HG03103 (cell line): ENCODE results near the gene SERPINA5.
"Not testable (repeated sequence)": the region's sequence is repeated elsewhere in the genome, so short reads cannot be mapped to it uniquely, and the experiment has no call there.

Experiments
- ATAC-seq: cut with Tn5 transposase; IDR thresholded peaks from one replicate; pipeline ENCODE4 v1.9.1; 2021; ENCODE audit warnings: low read depth; ENCODE audit not compliant: unreplicated experiment

Gene SERPINA5

DNA sequence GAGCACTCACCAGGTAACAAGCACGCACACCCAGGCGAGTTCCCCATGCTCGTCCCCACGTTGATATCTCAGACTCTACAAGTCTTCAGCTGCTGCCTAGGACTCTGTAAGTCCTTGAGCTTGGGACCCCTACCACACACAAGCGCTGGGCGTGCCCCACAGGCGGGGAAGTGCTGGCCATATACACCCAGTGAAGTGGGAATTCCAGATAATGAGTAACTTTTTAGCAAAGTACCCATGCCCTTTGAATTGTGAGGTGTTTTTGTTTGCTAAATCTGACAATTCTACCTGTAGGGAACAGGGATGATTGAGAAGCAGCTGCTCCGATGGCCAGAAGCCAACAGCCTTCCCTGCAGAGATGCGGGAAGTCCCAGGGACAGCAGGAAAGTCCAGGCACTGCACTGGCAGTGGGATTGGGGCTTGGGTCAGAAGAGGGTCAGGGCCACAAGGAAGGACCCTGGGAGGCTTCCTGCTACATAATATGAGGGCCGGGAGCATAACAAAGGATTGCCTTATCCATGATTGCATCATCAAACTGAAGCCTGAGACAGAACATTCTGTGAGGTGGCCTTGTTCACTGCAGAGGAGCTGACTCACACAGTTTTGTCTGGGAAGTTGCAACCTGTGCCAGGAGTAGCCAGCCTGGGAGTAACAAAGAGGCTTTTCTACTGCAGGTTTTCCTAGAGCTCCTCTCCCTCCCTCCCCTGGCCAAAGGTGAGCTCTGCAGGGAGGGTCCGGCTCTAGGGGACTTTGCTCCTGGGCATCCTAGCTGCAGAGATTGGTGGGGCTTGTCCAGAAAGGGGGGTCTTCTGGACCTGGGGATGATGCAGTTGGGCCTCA is 17.8 kb downstream of the SERPINA5 start:
- ATAC-seq, result no peak

DNA sequence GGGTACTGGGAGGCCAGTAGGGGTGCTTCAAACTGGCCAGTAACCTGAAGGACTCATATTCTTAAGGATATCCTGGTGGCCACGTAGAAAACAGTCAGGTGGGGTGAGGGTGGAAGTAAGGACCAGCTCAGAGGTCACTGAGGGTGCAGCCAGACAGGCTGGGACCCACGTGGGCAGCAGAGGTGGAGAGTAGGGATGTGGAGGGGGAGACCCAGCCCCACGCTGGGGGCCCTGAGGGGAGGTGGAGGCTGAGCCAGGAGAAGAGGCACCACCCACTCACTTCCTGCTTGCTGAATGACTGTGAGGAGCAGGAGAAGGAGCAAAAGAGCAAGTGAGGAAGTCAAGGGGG is 18.4 kb downstream of the SERPINA5 start:
- ATAC-seq, result no peak

DNA sequence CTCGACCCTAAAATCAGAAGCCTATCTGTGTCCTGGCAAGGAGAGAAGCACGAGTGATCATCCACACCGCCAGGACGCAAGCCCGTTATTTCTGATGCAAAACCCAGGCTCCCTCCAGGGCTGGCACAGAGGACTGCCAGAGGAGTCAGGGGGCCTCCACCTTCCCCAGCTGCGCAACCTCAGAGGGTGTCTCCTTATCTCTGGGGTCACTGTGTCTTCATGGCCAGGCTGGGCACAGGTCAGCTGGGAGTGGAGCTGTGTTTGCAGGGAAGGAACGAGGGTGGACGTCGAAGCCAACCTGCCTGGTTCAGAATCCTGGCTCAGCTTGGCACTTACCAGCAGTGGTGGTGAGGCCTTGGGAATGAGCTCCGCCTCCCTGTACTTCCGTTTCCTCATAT is 18.9 kb downstream of the SERPINA5 start:
- ATAC-seq, result no peak

DNA sequence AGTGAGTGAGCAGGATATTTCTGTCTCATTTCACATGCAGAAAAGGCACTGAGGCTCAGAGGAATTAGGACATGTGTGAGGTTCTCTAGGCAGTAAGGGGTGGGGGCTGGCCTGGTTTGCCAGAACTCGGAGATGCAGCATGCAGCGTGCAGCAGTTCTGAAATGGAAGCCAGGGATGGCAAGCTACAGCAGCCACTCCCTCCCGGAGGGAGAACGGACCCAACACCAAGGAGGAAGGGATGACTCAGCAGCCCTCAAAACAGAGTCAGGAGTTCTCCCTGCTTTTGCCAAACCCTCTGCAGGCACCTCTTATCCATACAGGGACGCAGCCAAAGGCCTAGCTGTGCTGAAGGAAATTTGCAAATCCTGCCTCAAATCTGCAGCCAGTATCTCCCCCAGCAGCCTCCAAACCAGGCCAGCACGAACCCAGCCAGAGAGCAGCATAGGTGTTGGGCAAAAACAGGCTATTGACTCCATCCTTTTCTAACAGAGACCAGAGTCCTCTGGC is 20.7 kb downstream of the SERPINA5 start:
- ATAC-seq, result no peak

DNA sequence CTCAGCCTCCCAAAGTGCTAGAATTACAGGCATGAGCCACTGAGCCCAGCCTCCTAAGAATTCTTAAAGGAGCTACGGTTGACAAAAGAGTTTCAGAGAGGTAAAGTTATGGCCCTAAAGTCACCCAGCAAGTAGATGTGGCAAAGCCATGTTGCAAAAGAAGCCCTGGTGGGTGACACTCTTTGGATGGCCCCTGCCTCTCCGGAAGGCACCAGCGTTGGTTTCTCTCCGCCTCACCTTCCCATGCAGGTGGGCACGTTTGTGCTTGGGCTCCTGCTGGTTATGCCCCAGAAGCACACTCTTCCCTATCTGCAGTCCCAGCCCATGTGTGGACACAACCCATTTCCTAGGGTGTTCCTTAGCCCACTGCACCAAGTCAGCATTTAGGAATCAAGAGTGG is 21.5 kb downstream of the SERPINA5 start:
- no peak for ATAC-seq

DNA sequence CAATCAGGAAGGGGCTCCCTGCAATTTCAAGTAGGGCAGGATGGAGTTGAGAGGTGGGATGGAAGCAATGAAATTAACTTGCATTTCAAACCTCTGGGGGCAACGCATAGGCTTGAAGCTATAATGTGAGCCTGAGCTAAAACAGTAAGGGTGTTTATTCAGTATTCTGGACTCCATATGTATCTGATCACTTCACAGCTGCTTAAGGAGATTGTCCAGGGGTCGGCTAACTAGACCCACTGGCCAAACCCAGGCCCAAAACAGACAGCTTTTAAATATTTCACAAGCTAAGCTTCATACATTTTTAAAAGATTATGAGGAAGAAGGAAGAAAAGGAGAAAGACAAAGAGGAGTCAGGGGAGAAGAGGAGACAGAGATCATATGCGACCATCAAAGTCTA is 24.1 kb downstream of the SERPINA5 start:
- ATAC-seq, result no peak

DNA sequence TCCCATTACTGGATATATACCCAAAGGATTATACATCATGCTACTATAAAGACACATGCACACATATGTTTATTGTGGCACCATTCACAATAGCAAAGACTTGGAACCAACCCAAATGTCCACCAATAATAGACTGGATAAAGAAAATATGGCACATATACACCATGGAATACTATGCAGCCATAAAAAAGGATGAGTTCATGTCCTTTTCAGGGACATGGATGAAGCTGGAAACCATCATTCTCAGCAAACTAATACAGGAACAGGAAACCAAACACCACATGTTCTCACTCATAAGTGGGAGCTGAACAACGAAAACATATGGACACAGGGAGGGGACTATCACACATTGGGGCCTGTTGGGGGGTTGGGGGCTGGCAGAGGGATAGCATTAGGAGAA is 27.7 kb downstream of the SERPINA5 start:
- ATAC-seq, result not testable (repeated sequence)

DNA sequence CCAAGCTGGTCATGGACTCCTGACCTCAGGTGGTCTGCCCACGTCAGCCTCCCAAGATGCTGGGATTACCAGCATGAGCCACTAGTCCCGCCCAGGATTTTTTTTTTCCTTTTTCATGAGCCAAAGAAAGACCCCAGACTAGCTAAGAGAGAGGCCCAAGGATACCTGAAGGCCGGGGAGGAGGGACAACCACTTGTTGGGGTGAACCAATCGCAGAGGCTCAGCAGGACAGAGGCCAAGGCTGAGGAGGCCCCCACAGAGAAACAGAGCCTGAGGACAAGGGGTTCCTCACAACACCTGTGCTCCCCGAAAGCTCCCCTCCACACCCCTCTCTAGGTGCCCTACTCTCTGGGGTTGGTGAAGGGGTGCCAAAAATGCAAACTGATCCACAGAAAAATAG is 30.0 kb downstream of the SERPINA5 start:
- ATAC-seq, result no peak

DNA sequence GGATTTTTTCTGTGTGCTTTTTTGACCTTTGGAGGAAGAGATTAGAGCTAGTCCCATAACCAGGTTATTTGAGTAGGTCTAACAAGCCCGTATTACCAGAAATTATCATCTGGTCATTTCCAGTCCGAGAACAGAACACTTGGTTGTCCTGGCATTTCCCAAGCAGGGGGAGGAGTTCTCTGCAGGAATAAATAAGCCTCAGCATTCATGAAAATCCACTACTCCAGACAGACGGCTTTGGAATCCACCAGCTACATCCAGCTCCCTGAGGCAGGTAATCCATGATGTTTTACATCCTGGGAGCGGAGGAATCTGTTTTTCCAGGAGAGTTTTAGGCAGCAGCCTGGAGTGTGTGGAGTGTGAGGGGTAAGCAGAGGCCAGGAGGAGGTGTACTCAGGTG is 30.9 kb downstream of the SERPINA5 start, which contains the start of gene SERPINA3:
Gene SERPINA3 (plus strand): TSS at position 218 of the 400 bp plus-strand sequence. CDS start 2,051 bp downstream, outside the sequence.
- ATAC-seq, result no peak

DNA sequence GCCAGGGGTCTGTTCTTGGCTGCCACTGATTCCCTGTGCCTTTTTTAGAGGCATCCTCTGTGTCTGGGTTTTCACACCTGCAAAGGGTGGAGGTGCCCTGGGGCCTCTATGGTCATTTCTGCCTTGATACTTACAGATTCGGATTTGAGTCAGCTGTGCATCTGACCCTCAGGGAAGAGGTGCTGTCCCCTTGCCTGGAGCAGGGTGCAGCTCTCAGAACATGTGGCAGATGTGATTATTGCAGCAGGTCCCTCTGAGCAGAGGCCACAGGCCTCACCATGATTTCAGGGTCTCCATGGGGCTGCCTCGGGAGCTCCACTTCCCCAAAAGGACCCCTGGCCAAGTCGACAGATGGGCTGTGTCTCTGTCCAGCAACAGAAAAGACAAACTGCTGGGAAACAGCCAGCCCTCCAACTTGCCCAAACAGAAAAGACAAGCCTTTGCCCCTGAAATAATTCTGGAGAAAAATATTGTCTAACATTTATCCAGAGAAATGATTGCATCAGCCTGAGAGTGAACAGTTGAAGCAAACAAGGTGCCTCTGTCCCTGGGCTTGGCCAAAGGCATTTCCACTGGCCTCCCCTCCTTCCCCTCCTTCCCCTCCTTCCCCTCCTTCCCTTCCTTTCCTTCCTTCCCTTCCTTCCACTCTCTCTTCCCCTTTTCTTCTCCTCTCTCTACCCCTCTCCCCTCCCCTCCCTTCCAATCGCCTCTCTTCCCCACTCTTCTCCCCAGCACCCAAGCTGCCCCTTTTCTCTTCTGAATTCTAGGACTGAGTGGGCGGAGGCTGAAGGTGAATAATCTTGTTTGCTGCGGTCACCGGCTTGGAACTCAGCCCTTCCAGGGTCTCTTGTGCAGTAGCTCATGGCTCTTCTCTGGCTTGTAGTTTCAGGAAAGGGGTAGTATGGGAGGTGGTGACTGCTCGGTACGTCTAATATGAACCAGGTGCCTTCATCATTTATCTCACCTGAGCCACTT is 31.6 kb downstream of the SERPINA5 start:
- no peak for ATAC-seq

DNA sequence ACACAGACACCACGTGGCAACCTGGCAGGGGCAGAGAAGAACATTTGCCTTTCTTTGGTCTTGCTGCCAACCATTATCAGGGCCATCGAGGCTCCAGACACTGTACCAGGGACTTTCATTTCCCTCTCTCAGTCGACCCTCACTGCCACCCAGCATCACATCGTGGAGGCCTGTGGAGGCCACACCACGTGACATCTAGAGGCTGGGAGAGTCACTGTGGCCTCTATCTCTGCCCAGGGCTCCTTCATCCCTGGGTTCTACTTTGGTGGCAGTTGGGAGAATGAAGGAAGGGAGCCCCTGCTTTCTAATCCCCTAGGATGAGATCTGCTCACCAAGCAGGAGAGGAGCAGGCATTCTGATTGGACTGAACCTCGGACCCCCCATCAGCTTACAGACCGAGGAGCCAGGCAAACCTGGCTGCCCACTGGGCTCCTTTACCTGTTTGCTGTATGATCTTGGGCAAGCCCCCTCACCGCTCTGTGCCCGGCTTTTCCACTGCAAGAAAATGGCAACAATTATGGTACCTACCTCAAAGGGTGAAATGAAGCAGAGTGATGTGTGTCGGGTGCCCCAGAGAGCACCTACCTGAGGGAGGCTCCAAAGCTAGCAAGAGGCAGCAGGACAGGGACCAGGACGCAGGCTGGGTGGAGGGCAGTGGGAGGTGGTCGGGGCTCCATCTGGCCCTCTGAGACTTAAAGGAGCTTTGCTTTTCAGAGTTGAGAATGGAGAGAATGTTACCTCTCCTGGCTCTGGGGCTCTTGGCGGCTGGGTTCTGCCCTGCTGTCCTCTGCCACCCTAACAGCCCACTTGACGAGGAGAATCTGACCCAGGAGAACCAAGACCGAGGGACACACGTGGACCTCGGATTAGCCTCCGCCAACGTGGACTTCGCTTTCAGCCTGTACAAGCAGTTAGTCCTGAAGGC is 32.8 kb downstream of the SERPINA5 start:
- no peak for ATAC-seq

DNA sequence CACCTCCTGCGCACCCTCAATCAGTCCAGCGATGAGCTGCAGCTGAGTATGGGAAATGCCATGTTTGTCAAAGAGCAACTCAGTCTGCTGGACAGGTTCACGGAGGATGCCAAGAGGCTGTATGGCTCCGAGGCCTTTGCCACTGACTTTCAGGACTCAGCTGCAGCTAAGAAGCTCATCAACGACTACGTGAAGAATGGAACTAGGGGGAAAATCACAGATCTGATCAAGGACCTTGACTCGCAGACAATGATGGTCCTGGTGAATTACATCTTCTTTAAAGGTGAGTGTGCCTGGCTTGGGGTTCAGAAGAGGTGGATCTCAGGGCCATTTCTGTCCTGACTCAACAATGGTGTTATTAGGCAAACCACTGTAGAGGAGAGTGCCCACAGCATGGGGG is 33.6 kb downstream of the SERPINA5 start:
- no peak for ATAC-seq

DNA sequence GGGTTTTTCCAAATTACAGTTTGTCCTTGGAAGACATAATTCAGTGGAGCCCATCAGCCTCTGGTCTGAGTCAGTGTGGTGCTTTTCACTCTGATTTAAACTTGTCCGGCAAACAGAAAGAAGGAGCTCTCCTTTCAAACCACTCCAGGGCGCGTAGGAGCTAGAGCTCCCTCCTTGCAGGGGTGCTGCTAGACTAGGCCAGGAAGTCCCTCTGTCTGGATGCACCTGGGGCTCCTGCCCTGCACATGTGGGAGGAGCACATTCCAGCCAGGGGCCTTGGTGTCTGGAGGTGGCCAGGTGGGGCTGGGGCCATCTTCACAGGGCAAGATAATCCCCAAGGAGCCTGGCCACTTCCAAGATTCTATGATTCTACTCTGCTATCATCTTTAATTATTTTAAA is 34.0 kb downstream of the SERPINA5 start:
- no peak for ATAC-seq

DNA sequence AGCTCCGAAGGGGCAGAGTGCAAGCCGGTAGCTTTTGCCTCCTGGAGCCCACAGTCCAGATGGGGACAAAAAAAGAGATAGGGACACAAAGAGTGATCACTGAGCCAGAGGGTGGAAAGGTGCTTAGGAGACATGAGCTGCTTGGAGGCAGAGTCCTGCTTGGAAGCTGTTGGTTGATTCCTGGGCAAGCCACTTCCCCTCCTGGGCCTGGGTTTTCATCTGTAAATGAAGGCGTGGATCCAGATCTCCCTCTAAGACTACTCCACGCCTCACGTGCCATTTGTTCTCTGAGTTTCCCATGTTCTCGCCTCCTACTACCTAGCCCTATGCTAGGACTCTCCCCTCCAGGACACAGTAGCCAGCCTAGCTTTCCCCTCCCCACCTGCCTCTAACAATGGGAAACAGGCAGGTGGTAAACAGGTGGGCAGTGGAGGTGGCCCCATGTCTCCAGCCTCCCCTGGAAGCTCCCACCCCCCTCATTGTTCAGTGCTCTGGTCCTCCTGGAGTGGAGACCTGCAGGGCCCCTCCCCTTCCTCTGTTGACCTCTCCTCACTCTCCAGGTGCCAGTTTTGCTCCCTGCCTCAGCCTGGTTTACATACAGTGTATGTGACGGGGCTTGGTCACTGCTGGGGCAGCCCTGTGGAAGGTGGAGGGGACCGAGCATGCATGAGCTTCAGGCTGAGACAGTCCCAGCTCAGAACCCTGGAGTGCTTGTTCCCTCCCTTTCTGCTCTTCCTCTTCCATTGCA is 34.8 kb downstream of the SERPINA5 start:
- ATAC-seq, result no peak

DNA sequence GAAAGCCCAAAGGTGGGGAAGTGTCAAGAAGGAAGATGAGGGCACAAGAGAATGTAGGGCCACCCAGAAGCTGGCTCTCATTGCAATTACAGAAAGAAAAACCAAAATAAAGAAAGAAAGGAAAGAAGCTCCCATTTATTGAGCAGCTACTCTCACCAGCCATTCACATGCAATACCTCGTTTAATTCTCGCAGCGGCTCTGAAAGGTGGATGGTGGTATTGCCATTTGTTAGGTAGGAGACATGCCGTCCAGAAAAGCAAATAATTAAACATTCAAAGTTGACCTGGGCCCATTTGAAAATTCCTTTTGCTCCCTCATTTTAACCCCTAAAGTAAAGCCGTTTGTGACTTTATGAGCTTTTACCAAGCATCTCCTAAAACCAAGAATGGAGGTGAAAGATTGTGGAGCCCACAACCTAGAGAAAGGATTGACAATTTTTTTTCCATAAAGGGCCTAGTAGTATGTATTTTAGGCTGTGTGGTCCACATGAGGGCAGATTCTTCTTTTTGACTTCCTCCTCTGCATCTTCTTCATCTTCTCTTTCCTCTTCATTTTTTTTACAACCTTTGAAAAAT is 36.2 kb downstream of the SERPINA5 start:
- ATAC-seq, result no peak

DNA sequence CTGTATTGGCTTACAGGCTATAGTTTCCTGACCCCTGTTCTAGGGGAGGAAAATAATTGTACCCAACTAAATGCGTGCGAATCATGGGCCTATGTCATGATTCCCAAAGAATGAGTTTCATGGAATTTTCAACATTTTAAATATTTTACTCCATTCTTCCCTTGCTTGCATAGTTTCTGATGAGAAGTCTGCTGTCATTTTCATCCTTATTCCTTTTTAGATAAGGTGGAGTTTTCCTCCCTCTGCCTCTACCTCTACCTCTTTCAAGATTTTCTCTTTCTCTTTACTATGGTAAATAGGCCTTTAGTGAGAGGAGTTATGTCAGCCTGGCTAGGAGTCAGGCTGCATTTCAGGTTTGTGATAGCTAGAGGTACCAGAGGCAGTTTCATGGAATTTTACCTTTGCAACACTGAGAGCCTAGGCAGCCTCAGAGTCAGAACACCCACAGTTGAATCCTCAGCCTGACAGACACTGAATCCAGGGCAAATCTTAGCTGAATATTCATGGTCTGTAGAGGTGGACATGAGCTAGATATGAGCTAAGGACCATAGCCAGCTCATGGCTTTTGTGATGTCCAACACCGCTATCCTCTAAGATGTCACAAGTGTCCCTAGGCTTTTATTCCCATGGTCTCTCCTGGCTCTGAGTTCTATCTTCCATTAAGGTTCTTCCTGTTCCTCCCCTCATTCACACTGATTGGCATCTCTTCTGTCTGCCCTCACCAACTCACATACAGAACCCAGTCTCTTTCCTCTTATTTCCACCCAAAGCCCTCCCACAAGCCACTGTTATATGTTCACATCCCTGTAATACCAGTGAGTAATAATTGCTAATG is 37.0 kb downstream of the SERPINA5 start:
- ATAC-seq, result no peak

DNA sequence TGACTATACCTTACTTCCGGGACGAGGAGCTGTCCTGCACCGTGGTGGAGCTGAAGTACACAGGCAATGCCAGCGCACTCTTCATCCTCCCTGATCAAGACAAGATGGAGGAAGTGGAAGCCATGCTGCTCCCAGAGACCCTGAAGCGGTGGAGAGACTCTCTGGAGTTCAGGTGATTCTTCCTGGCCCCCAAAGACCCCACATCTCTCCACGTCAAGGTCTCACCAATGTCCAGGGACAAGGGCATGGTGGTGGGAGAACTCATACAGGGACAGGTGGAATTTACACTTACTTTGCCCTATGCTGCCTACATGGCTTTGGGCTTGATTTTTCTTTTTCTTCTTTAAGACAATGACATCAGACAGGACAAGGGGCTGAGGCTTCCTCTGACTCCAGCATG is 38.1 kb downstream of the SERPINA5 start:
- ATAC-seq, result no peak

DNA sequence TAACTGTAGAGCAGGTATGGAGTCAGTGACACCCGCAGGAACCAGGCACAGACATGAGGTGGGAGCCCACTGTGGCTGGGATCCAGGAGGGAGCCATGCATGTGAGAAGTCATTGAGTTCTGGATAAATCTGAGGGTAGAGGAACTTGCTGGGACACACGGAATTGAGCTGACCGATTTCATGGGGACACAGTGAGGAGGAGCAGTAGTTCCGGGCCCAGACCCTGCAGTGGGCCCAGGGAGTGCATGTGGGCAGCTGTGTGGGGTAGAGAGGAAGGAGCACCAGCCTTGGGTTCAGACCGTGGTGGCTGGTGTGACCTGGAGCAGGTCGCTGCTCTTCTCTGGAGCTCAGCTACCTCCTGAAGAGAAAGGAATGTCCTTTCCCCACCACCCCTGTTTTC is 39.4 kb downstream of the SERPINA5 start:
- ATAC-seq, result no peak
